H9 (cell line): ENCODE results near the gene GLIS2. TPM values are rescaled to one million over a fixed set of nuclear protein-coding genes. Genes with fewer than 3 reads are reported as not detected.

Experiments
- DNase-seq: peaks from one replicate; pipeline ENCODE4 v3.0.0-alpha.2; 2017
- H2AFZ ChIP-seq: one replicate; pipeline ENCODE4 v1.6.1; 2013; ENCODE audit warnings: mild to moderate bottlenecking, low read length, control low read depth, moderate library complexity
- H2AK5ac ChIP-seq: 2 replicates; pipeline ENCODE4 v1.6.1; 2013; ENCODE audit warnings: low read length, control low read depth, mixed read lengths; ENCODE audit not compliant: insufficient read length
- H2BK120ac ChIP-seq: one replicate; pipeline ENCODE4 v1.6.1; 2013; ENCODE audit warnings: low read depth, mild to moderate bottlenecking, low read length, control low read depth, inconsistent platforms; ENCODE audit not compliant: poor library complexity, severe bottlenecking
- H2BK12ac ChIP-seq: 2 replicates; pipeline ENCODE4 v1.6.1; 2013; ENCODE audit warnings: low read length, control low read depth, mixed read lengths, low read depth; ENCODE audit not compliant: insufficient read length
- H2BK15ac ChIP-seq: 2 replicates; pipeline ENCODE4 v1.6.1; 2013; ENCODE audit warnings: low read depth, low read length, control low read depth
- H2BK20ac ChIP-seq: one replicate; pipeline ENCODE4 v1.6.1; 2013; ENCODE audit warnings: low read depth, mild to moderate bottlenecking, low read length, control low read depth, inconsistent platforms; ENCODE audit not compliant: poor library complexity, severe bottlenecking
- H2BK5ac ChIP-seq: 2 replicates; pipeline ENCODE4 v1.6.1; 2013; ENCODE audit warnings: low read length, control low read depth, mixed read lengths; ENCODE audit not compliant: insufficient read length
- H3K14ac ChIP-seq: 2 replicates; pipeline ENCODE4 v1.6.1; 2013; ENCODE audit warnings: low read length, control low read depth; ENCODE audit not compliant: insufficient read depth
- H3K18ac ChIP-seq: 2 replicates; pipeline ENCODE4 v1.6.1; 2013; ENCODE audit warnings: low read depth, mild to moderate bottlenecking, mixed read lengths, low read length, control low read depth; ENCODE audit not compliant: insufficient read length
- H3K23ac ChIP-seq: 2 replicates; pipeline ENCODE4 v1.6.1; 2013; ENCODE audit warnings: low read length, control low read depth, mixed read lengths, low read depth; ENCODE audit not compliant: insufficient read length
- H3K23me2 ChIP-seq: 2 replicates; pipeline ENCODE4 v1.6.1; 2013; ENCODE audit warnings: low read depth, mild to moderate bottlenecking, mixed read lengths, low read length, control low read depth; ENCODE audit not compliant: insufficient read length, poor library complexity, severe bottlenecking
- H3K27ac ChIP-seq: 2 replicates; pipeline ENCODE4 v1.5.1; 2013; ENCODE audit warnings: low read length, control low read depth, mixed read lengths, low read depth; ENCODE audit not compliant: insufficient read length
- H3K27me3 ChIP-seq: 2 replicates; pipeline ENCODE4 v1.6.1; 2013; ENCODE audit warnings: low read length, control low read depth, inconsistent platforms; ENCODE audit not compliant: insufficient read depth
- H3K4ac ChIP-seq: 2 replicates; pipeline ENCODE4 v1.6.1; 2013; ENCODE audit warnings: low read depth, mild to moderate bottlenecking, control low read depth, inconsistent platforms, low read length, moderate library complexity
- H3K4me1 ChIP-seq: 2 replicates; pipeline ENCODE4 v1.6.1; 2013; ENCODE audit warnings: low read length, control low read depth, inconsistent platforms; ENCODE audit not compliant: insufficient read depth
- H3K4me2 ChIP-seq: 2 replicates; pipeline ENCODE4 v1.6.1; 2013; ENCODE audit warnings: low read length, control low read depth, mixed read lengths; ENCODE audit not compliant: insufficient read length, insufficient read depth
- H3K56ac ChIP-seq: 2 replicates; pipeline ENCODE4 v1.6.1; 2013; ENCODE audit warnings: low read depth, mild to moderate bottlenecking, mixed read lengths, low read length, control low read depth; ENCODE audit not compliant: insufficient read length
- H3K79me1 ChIP-seq: 2 replicates; pipeline ENCODE4 v1.6.1; 2013; ENCODE audit warnings: low read depth, mild to moderate bottlenecking, moderate library complexity, low read length, control low read depth, inconsistent platforms; ENCODE audit not compliant: insufficient read depth, poor library complexity, severe bottlenecking
- H3K79me2 ChIP-seq: 2 replicates; pipeline ENCODE4 v1.6.1; 2013; ENCODE audit warnings: low read length, control low read depth, inconsistent platforms; ENCODE audit not compliant: insufficient read depth
- H3K9ac ChIP-seq: 2 replicates; pipeline ENCODE4 v1.6.1; 2013; ENCODE audit warnings: low read length, control low read depth, mixed read lengths; ENCODE audit not compliant: insufficient read length; ENCODE audit errors: extremely low read depth
- H3K9me3 ChIP-seq: one replicate; pipeline ENCODE4 v1.6.1; 2013; ENCODE audit warnings: low read depth, low read length, inconsistent platforms; ENCODE audit not compliant: control insufficient read depth
- H3T11ph ChIP-seq: one replicate; pipeline ENCODE4 v1.6.1; 2013; ENCODE audit warnings: mild to moderate bottlenecking, low read length, control low read depth, inconsistent platforms
- H4K20me1 ChIP-seq: one replicate; pipeline ENCODE4 v1.6.1; 2013; ENCODE audit not compliant: control insufficient read depth, insufficient read length, insufficient read depth
- H4K5ac ChIP-seq: 2 replicates; pipeline ENCODE4 v1.6.1; 2013; ENCODE audit warnings: low read depth, mild to moderate bottlenecking, mixed read lengths, low read length, control low read depth; ENCODE audit not compliant: insufficient read length
- H4K8ac ChIP-seq: replicated peaks from 2 replicates; pipeline ENCODE4 v1.6.1; 2013; ENCODE audit warnings: low read length, control low read depth, mixed read lengths, low read depth; ENCODE audit not compliant: insufficient read length
- H4K91ac ChIP-seq: 2 replicates; pipeline ENCODE4 v1.6.1; 2013; ENCODE audit warnings: low read depth, mild to moderate bottlenecking, moderate library complexity, mixed read lengths, low read length, control low read depth; ENCODE audit not compliant: insufficient read length
- H3K27ac Mint-ChIP-seq, 3 experiments: 2 replicates in 2 of 3; 3 replicates in 1 of 3; pipeline ENCODE4 v1.8.0; 2020 to 2021; ENCODE audit warnings: mixed read lengths in 3 of 3, mild to moderate bottlenecking in 1 of 3, moderate library complexity in 1 of 3
- H3K27me3 Mint-ChIP-seq: 2 replicates; pipeline ENCODE4 v1.8.0; 2021; ENCODE audit warnings: low read depth, mild to moderate bottlenecking, moderate library complexity, mixed read lengths
- H3K36me3 Mint-ChIP-seq, 3 experiments: 2 replicates in 2 of 3; 3 replicates in 1 of 3; pipeline ENCODE4 v1.8.0; 2020 to 2021; ENCODE audit warnings: low read depth in 3 of 3, mixed read lengths in 3 of 3; ENCODE audit not compliant: insufficient read depth in 1 of 3
- H3K4me1 Mint-ChIP-seq, 2 experiments: 2 replicates each; pipeline ENCODE4 v1.8.0; 2020; ENCODE audit warnings: mixed read lengths in 2 of 2
- H3K4me3 Mint-ChIP-seq, 2 experiments: 2 replicates in 1 of 2; 3 replicates in 1 of 2; pipeline ENCODE4 v1.8.0; 2020 to 2021; ENCODE audit warnings: mild to moderate bottlenecking in 2 of 2, mixed read lengths in 2 of 2, moderate library complexity in 1 of 2
- H3K9me3 Mint-ChIP-seq, 2 experiments: 2 replicates in 1 of 2; 3 replicates in 1 of 2; pipeline ENCODE4 v1.8.0; 2020; ENCODE audit warnings: mild to moderate bottlenecking in 2 of 2, mixed read lengths in 2 of 2, moderate library complexity in 1 of 2
- CTCF ChIP-seq: fragments of 200-600 bp; sonication (generic); conservative IDR thresholded peaks from 3 replicates; pipeline ENCODE4 v1.8.0; 2021; ENCODE audit warnings: antibody characterized with exemption, mild to moderate bottlenecking
- WGBS: extraction: QIAGEN DNeasy Blood & Tissue Kit; methylation state at CpG from one replicate; pipeline ENCODE4 v1.1.7; 2013; ENCODE audit warnings: missing lambda C conversion rate, low lambda C conversion rate, mixed read lengths; ENCODE audit not compliant: insufficient read length; ENCODE audit errors: extremely low coverage; 5-methylcytosine and 5-hydroxymethylcytosine counted together
- total RNA-seq: library from RNA; stranded (reverse); gene quantifications from 2 replicates; pipeline ENCODE4 v1.2.1, GENCODE V29; 2021

GLIS2 gene
- total RNA-seq, 1 experiment from 2014 or later: 14.3 TPM

- no peak overlapping the region for H3K4me2 ChIP-seq
- Mint-ChIP-seq H3K27ac (no peak overlapping the region), H3K27me3 (no peaks in the 10 kb centered on the region), H3K9me3 (no peaks in the 10 kb centered on the region), H3K36me3 (peaks cover 0 to 6% (median 2%) of the 10 kb centered on the region in 3 experiments; a peak in 4 of 7 replicates), H3K4me1 (peaks cover 24 to 28% of the 10 kb centered on the region in 2 experiments), H3K4me3 (no peak overlapping the region)
- H2BK15ac ChIP-seq: no peak overlapping the region
- no peak overlapping the region for H3K4ac ChIP-seq
- H4K20me1 ChIP-seq: no peaks in the 10 kb centered on the region
- WGBS: no CpG with 5 or more reads among the region's 8 CpGs
- TF ChIP-seq CTCF: no peak
- no peak overlapping the region for H3K9ac ChIP-seq
- H3K56ac ChIP-seq: no peak overlapping the region
- no peak for DNase-seq
- H2BK5ac ChIP-seq: no peak overlapping the region
- H3K4me1 ChIP-seq: no peaks in the 10 kb centered on the region; the same call in 1 of the 2 replicates
- H2BK12ac ChIP-seq: no peak overlapping the region
- no peak overlapping the region for H2AFZ ChIP-seq
- no peak overlapping the region for H2AK5ac ChIP-seq
- no peaks in the 10 kb centered on the region for H3K9me3 ChIP-seq
- no peak overlapping the region for H2BK120ac ChIP-seq
- no peak overlapping the region for H4K91ac ChIP-seq
- H3K23ac ChIP-seq: no peak overlapping the region
- H3K18ac ChIP-seq: no peak overlapping the region
- H4K8ac ChIP-seq: no peak overlapping the region
- no peaks in the 10 kb centered on the region for H3K27me3 ChIP-seq
- no peak overlapping the region for H3T11ph ChIP-seq
- H3K14ac ChIP-seq: no peak overlapping the region; the same call in 1 of the 2 replicates
- no peak overlapping the region for H3K27ac ChIP-seq
- H3K79me1 ChIP-seq: no peaks in the 10 kb centered on the region
- H2BK20ac ChIP-seq: no peak overlapping the region
- H3K23me2 ChIP-seq: no peaks in the 10 kb centered on the region
- H3K79me2 ChIP-seq: no peaks in the 10 kb centered on the region
- no peak overlapping the region for H4K5ac ChIP-seq
These were observed 70.6 kb downstream of the GLIS2 start for GRCh38 chr16:4386451-4386805.
